CD8-positive, alpha-beta memory T cell (primary cell): ENCODE data around the gene CD207. TPM values are rescaled to one million over a fixed set of nuclear protein-coding genes. Genes with fewer than 3 reads are reported as not detected.
"Not testable (repeated sequence)": the region's sequence is repeated elsewhere in the genome, so short reads cannot be mapped to it uniquely, and the experiment has no call there.

ENCODE experiments used
- CTCF ChIA-PET: fragments of 350-600 bp; sonication (Branson Sonifier 250); formaldehyde crosslinking; loops from one replicate; lab custom pipeline; 2021; ENCODE audit warnings: antibody characterized with exemption; lab: Charles Lee
- POLR2A ChIA-PET: fragments of 350-600 bp; sonication (Branson Sonifier 250); formaldehyde crosslinking; loops from one replicate; lab custom pipeline; 2021; ENCODE audit warnings: antibody characterized with exemption; lab: Charles Lee
- DNase-seq, 5 donors: peaks; one replicate each; pipeline versions ENCODE4 v3.0.0 to v3.0.0-alpha.2; 2020 to 2022; ENCODE audit warnings: mixed read lengths in 1 of 5
- H3K27ac ChIP-seq: one replicate; pipeline ENCODE4 v1.7.0; 2013; ENCODE audit warnings: low read depth, mild to moderate bottlenecking, low read length, moderate library complexity
- H3K27me3 ChIP-seq: 2 replicates; pipeline ENCODE4 v1.7.0; 2013; ENCODE audit warnings: low read length, mild to moderate bottlenecking; ENCODE audit not compliant: insufficient read depth, poor library complexity, severe bottlenecking
- H3K36me3 ChIP-seq: 2 replicates; pipeline ENCODE4 v1.7.0; 2013; ENCODE audit warnings: mild to moderate bottlenecking, low read length, moderate library complexity; ENCODE audit not compliant: insufficient read depth
- H3K4me1 ChIP-seq: 2 replicates; pipeline ENCODE4 v1.7.0; 2013; ENCODE audit warnings: mild to moderate bottlenecking, low read length, moderate library complexity; ENCODE audit not compliant: insufficient read depth
- H3K4me3 ChIP-seq: 2 replicates; pipeline ENCODE4 v1.7.0; 2013; ENCODE audit warnings: mild to moderate bottlenecking, low read length
- H3K9me3 ChIP-seq: 2 replicates; pipeline ENCODE4 v1.7.0; 2013; ENCODE audit warnings: mild to moderate bottlenecking, low read length
- H3K27ac Mint-ChIP-seq, 8 donors: one replicate each; pipeline ENCODE4 v1.8.0; 2020 to 2021; ENCODE audit warnings: mixed read lengths in 8 of 8, mild to moderate bottlenecking in 6 of 8, inconsistent platforms in 3 of 8, moderate library complexity in 3 of 8
- H3K27me3 Mint-ChIP-seq, 2 donors: one replicate each; pipeline ENCODE4 v1.8.0; 2020 to 2021; ENCODE audit warnings: mixed read lengths in 2 of 2, mild to moderate bottlenecking in 1 of 2, moderate library complexity in 1 of 2
- H3K36me3 Mint-ChIP-seq, 3 donors: one replicate each; pipeline ENCODE4 v1.8.0; 2020 to 2021; ENCODE audit warnings: mixed read lengths in 3 of 3, inconsistent platforms in 1 of 3, mild to moderate bottlenecking in 1 of 3
- H3K4me1 Mint-ChIP-seq, 3 donors: one replicate each; pipeline ENCODE4 v1.8.0; 2020 to 2021; ENCODE audit warnings: mixed read lengths in 3 of 3, inconsistent platforms in 1 of 3, mild to moderate bottlenecking in 1 of 3
- H3K4me3 Mint-ChIP-seq, 7 donors: one replicate each; pipeline ENCODE4 v1.8.0; 2020 to 2021; ENCODE audit warnings: mixed read lengths in 7 of 7, mild to moderate bottlenecking in 6 of 7, moderate library complexity in 4 of 7, inconsistent platforms in 2 of 7
- H3K9me3 Mint-ChIP-seq, 5 donors: one replicate each; pipeline ENCODE4 v1.8.0; 2020 to 2022; ENCODE audit warnings: mixed read lengths in 5 of 5, mild to moderate bottlenecking in 3 of 5, moderate library complexity in 2 of 5, inconsistent platforms in 1 of 5
- polyA plus RNA-seq: library from polyadenylated mRNA; unstranded; fragments of 300-500 nt; fragmentation: Illumina TruSeq; gene quantifications from one replicate; pipeline ENCODE4 v1.2.3, GENCODE V29; 2021
- total RNA-seq, 2 experiments: library from RNA; stranded (reverse); gene quantifications; one replicate each; pipeline ENCODE4 v1.2.3, GENCODE V29; 2021

Gene CD207
- total RNA-seq (not detected), polyA plus RNA-seq (not detected)

- Histone ChIP-seq H3K4me1 (no peaks in the 10 kb centered on the region), H3K27ac (no peak within 1 kb of the TSS), H3K36me3 (no peaks in the 10 kb centered on the region), H3K9me3 (no peaks in the 10 kb centered on the region), H3K4me3 (no peak within 1 kb of the TSS), H3K27me3 (no peaks in the 10 kb centered on the region)
- Mint-ChIP-seq H3K4me3 (peak within 1 kb of the TSS in 1 of 7 donors; percentile 61), H3K4me1 (no peaks in the 10 kb centered on the region), H3K27ac (peak within 1 kb of the TSS in 1 of 8 donors; percentile 30), H3K27me3 (peaks cover 12 to 16% of the 10 kb centered on the region in 2 donors), H3K36me3 (no peaks in the 10 kb centered on the region), H3K9me3 (no peaks in the 10 kb centered on the region)
- ChIA-PET CTCF (no interaction called here), POLR2A (no interaction called here)
- no peak for DNase-seq
Observed at GRCh38 chr2:70835643-70836042, at the start of gene CD207. TSS of gene CD207 (minus strand) at chr2:70835816. CDS start at chr2:70835776, 40 bp downstream.

- H3K4me1 ChIP-seq, H3K36me3 Mint-ChIP-seq, H3K9me3 ChIP-seq, H3K4me3 ChIP-seq, H3K36me3 ChIP-seq, H3K27ac Mint-ChIP-seq, CTCF ChIA-PET, H3K4me3 Mint-ChIP-seq, H3K27me3 ChIP-seq, POLR2A ChIA-PET, H3K27ac ChIP-seq, H3K4me1 Mint-ChIP-seq, DNase-seq: not testable (repeated sequence)
- peaks cover 66 to 96% of the 10 kb centered on the region in 2 donors for H3K27me3 Mint-ChIP-seq
- H3K9me3 Mint-ChIP-seq, result peaks cover 6 to 15% (median 13%) of the 10 kb centered on the region in 5 donors
Observed at GRCh38 chr2:70878543-70878942, 42.9 kb upstream of the CD207 start.

- peaks cover 5 to 15% (median 6%) of the 10 kb centered on the region in 5 donors for H3K9me3 Mint-ChIP-seq
- H3K36me3 ChIP-seq, H3K36me3 Mint-ChIP-seq, H3K27ac Mint-ChIP-seq, H3K4me3 ChIP-seq, H3K4me3 Mint-ChIP-seq, DNase-seq, CTCF ChIA-PET, H3K4me1 Mint-ChIP-seq, H3K27ac ChIP-seq, H3K9me3 ChIP-seq, H3K4me1 ChIP-seq, POLR2A ChIA-PET: not testable (repeated sequence)
- H3K27me3 Mint-ChIP-seq, result peaks cover 68 to 94% of the 10 kb centered on the region in 2 donors
- peaks cover 13% of the 10 kb centered on the region for H3K27me3 ChIP-seq
Observed at GRCh38 chr2:70876138-70876537, 40.5 kb upstream of the CD207 start.

- CTCF ChIA-PET, result interaction anchor here (1.5 to 1.7 kb wide), 2 partner anchors 73 to 75 kb away, joined by 3 to 4 read pairs; no protein-coding TSS in a partner anchor
- Histone ChIP-seq H3K4me1 (peaks cover 3% of the 10 kb centered on the region), H3K27ac (no peak overlapping the region), H3K27me3 (peaks cover 14% of the 10 kb centered on the region), H3K9me3 (no peaks in the 10 kb centered on the region), H3K4me3 (no peak overlapping the region), H3K36me3 (no peaks in the 10 kb centered on the region)
- POLR2A ChIA-PET, result no interaction called here
- Mint-ChIP-seq H3K4me1 (peaks cover 5 to 7% (median 7%) of the 10 kb centered on the region in 3 donors), H3K27me3 (peaks cover 56 to 77% of the 10 kb centered on the region in 2 donors), H3K4me3 (no peak overlapping the region), H3K36me3 (no peaks in the 10 kb centered on the region), H3K9me3 (peaks cover 5 to 13% (median 6%) of the 10 kb centered on the region in 5 donors), H3K27ac (no peak overlapping the region)
- no peak for DNase-seq
Observed at GRCh38 chr2:70873541-70873940, 37.9 kb upstream of the CD207 start.

DNA sequence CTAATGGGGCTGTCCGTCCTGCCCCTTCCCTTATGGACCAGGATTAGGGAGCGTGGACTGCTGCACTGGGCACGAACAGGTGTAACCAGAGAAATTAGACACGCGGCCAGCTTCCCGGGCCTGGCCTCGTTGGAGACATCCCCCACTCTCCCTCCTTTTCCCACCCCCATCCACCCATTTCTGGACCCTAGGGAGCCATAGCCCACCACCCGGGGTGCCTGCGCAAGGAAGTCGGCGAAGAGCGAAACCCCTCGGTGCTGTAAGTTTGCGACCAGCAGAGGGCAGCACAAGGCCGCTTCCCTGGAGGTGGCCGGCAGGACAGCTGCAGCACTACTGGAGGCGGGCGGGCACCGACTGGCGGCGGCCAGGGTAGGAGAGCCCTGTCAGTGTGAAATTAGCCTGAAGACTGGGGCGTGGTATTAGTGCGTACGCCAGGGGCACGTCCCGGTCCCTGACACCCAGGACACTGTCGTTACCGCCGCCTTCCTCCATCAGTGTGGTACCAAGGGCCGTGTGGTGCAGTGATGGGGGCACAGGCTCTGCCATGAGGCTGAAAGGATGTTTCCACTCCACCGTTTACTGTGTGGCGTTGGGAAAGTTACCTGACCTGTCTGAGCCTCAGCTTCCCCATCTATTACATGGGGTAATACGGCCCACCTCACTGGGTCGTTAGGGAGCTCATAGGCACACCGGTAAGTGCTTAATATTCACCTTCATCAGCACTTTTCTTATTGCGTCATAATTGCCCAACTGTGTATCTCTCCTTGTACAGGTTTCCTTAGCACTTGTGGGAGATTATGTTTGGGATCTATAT is 36.0 kb upstream of the CD207 start:
- CTCF ChIA-PET, result interaction anchor here (0.9 to 4.9 kb wide), 8 partner anchors 11 to 84 kb away, joined by 3 to 21 read pairs (median 5); no protein-coding TSS in a partner anchor
- Mint-ChIP-seq H3K9me3 (peaks cover 0 to 2% (median 0%) of the 10 kb centered on the region in 5 donors), H3K36me3 (no peaks in the 10 kb centered on the region), H3K4me3 (peak overlapping the region in 4 of 7 donors; percentile 22 to 61 (median 44)), H3K4me1 (peaks cover 5 to 7% (median 7%) of the 10 kb centered on the region in 3 donors), H3K27ac (peak overlapping the region in 1 of 8 donors; percentile 17), H3K27me3 (peaks cover 43 to 58% of the 10 kb centered on the region in 2 donors)
- Histone ChIP-seq H3K9me3 (no peaks in the 10 kb centered on the region), H3K4me3 (no peak overlapping the region), H3K27me3 (peaks cover 14% of the 10 kb centered on the region), H3K36me3 (no peaks in the 10 kb centered on the region), H3K4me1 (peaks cover 3% of the 10 kb centered on the region), H3K27ac (no peak overlapping the region)
- peak; percentile 52 to 79 (median 64) for DNase-seq
- POLR2A ChIA-PET, result no interaction called here

GRCh38 chr2:70870790-70871189 is 35.2 kb upstream of the CD207 start:
- Mint-ChIP-seq H3K27me3 (peaks cover 39 to 52% of the 10 kb centered on the region in 2 donors), H3K4me3 (no peak overlapping the region), H3K36me3 (no peaks in the 10 kb centered on the region), H3K9me3 (no peaks in the 10 kb centered on the region), H3K4me1 (peaks cover 5 to 7% (median 7%) of the 10 kb centered on the region in 3 donors), H3K27ac (no peak overlapping the region)
- CTCF ChIA-PET, result interaction anchor here (1.0 to 4.9 kb wide), 7 partner anchors 10 to 77 kb away, joined by 3 to 21 read pairs (median 6); no protein-coding TSS in a partner anchor
- Histone ChIP-seq H3K4me3 (no peak overlapping the region), H3K36me3 (no peaks in the 10 kb centered on the region), H3K4me1 (peaks cover 3% of the 10 kb centered on the region), H3K27ac (no peak overlapping the region), H3K27me3 (peaks cover 14% of the 10 kb centered on the region), H3K9me3 (no peaks in the 10 kb centered on the region)
- POLR2A ChIA-PET, result no interaction called here
- no peak for DNase-seq

DNA sequence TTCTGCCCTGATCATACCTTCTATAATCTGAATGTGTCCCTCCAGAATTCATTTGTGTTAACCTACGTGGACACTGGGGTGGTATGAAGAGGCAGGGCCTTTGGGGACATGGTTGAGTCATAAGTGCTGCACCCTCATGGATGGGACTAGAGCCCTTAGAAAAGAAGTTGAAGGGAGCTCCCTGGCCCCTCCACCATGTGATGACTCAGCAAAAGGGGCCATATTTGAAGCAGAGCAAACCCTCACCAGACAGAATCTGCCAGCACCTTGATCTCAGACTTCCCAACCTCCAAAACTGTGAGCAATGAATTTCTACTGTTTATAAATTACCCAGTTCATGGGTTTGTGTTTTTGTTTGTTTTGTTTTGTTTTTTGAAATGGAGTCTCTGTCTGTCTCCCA is 33.4 kb upstream of the CD207 start:
- peaks cover 5 to 7% (median 7%) of the 10 kb centered on the region in 3 donors for H3K4me1 Mint-ChIP-seq
- H3K27me3 Mint-ChIP-seq, result peaks cover 26 to 45% of the 10 kb centered on the region in 2 donors
- H3K4me3 Mint-ChIP-seq, result no peak overlapping the region
- H3K9me3 ChIP-seq, result no peaks in the 10 kb centered on the region
- no peak overlapping the region for H3K27ac ChIP-seq
- H3K4me1 ChIP-seq, result peaks cover 3% of the 10 kb centered on the region
- DNase-seq, result no peak
- no peak overlapping the region for H3K27ac Mint-ChIP-seq
- peaks cover 0 to 1% (median 0%) of the 10 kb centered on the region in 3 donors for H3K36me3 Mint-ChIP-seq
- H3K36me3 ChIP-seq, result no peaks in the 10 kb centered on the region
- ChIA-PET CTCF (interaction anchor here (4.9 kb wide), 1 partner anchor 79 kb away, joined by 21 read pairs; no protein-coding TSS in a partner anchor), POLR2A (no interaction called here)
- no peaks in the 10 kb centered on the region for H3K9me3 Mint-ChIP-seq
- peaks cover 13% of the 10 kb centered on the region for H3K27me3 ChIP-seq
- no peak overlapping the region for H3K4me3 ChIP-seq
